Neuronal stem cell (in vitro differentiated cells): ENCODE measurements around the gene RASD2.
A peak's percentile ranks its signal among the peaks of the same experiment; 100 is the strongest.

Experiments used
- DNase-seq: peaks from one replicate; pipeline ENCODE4 v3.0.0-alpha.2; 2013; ENCODE audit warnings: low spot score
- H2AFZ ChIP-seq: one replicate; pipeline ENCODE4 v1.6.1; 2013; ENCODE audit warnings: mild to moderate bottlenecking, low read length, inconsistent platforms
- H2AK5ac ChIP-seq: 2 replicates; pipeline ENCODE4 v1.6.1; 2013; ENCODE audit warnings: low read depth, mild to moderate bottlenecking, inconsistent platforms, low read length, moderate library complexity, mixed read lengths
- H2BK120ac ChIP-seq: 2 replicates; pipeline ENCODE4 v1.6.1; 2013; ENCODE audit warnings: low read depth, mild to moderate bottlenecking, inconsistent platforms, low read length, moderate library complexity, mixed read lengths
- H2BK12ac ChIP-seq: one replicate; pipeline ENCODE4 v1.6.1; 2013; ENCODE audit warnings: low read length, inconsistent platforms
- H2BK15ac ChIP-seq: 2 replicates; pipeline ENCODE4 v1.6.1; 2013; ENCODE audit warnings: mild to moderate bottlenecking, low read length, inconsistent platforms, mixed read lengths
- H2BK5ac ChIP-seq: one replicate; pipeline ENCODE4 v1.6.1; 2013; ENCODE audit warnings: inconsistent platforms, mild to moderate bottlenecking, low read length, moderate library complexity
- H3K14ac ChIP-seq: one replicate; pipeline ENCODE4 v1.6.1; 2013; ENCODE audit warnings: low read length, inconsistent platforms
- H3K18ac ChIP-seq: 2 replicates; pipeline ENCODE4 v1.6.1; 2013; ENCODE audit warnings: low read length, inconsistent platforms
- H3K23ac ChIP-seq: 2 replicates; pipeline ENCODE4 v1.6.1; 2013; ENCODE audit warnings: low read depth, mild to moderate bottlenecking, mixed read lengths, low read length, inconsistent platforms; ENCODE audit not compliant: poor library complexity
- H3K27ac ChIP-seq: replicated peaks from 3 replicates; pipeline ENCODE4 v1.5.1; 2013; ENCODE audit warnings: low read length, inconsistent platforms
- H3K27me3 ChIP-seq, 3 experiments: 2 replicates each; pipeline ENCODE4 v1.6.1; 2013; ENCODE audit warnings: low read length in 3 of 3, mild to moderate bottlenecking in 2 of 3, inconsistent platforms in 1 of 3, low read depth in 1 of 3, mixed read lengths in 1 of 3, moderate library complexity in 1 of 3; ENCODE audit not compliant: control insufficient read depth in 3 of 3, insufficient read depth in 3 of 3
- H3K36me3 ChIP-seq, 2 donors: replicated peaks in 1 of 2; 2 replicates each; pipeline ENCODE4 v1.6.1; 2013; ENCODE audit warnings: low read length in 2 of 2; ENCODE audit not compliant: control insufficient read depth in 2 of 2, insufficient read depth in 2 of 2
- H3K4ac ChIP-seq: 2 replicates; pipeline ENCODE4 v1.6.1; 2013; ENCODE audit warnings: inconsistent platforms, mild to moderate bottlenecking, low read length, moderate library complexity
- H3K4me1 ChIP-seq, 2 donors: 1 replicate in 1 of 2; 2 replicates in 1 of 2; pipeline ENCODE4 v1.6.1; 2013; ENCODE audit warnings: low read length in 2 of 2, low read depth in 1 of 2; ENCODE audit not compliant: control insufficient read depth in 2 of 2, insufficient read depth in 1 of 2
- H3K4me2 ChIP-seq: one replicate; pipeline ENCODE4 v1.6.1; 2013; ENCODE audit warnings: mild to moderate bottlenecking, low read length, inconsistent platforms; ENCODE audit not compliant: insufficient read depth, poor library complexity, severe bottlenecking
- H3K4me3 ChIP-seq, 2 donors: 2 replicates each; pipeline ENCODE4 v1.5.1; 2013; ENCODE audit warnings: low read length in 2 of 2, mild to moderate bottlenecking in 2 of 2, inconsistent platforms in 1 of 2, moderate library complexity in 1 of 2
- H3K79me1 ChIP-seq: one replicate; pipeline ENCODE4 v1.6.1; 2013; ENCODE audit warnings: low read depth, mild to moderate bottlenecking, inconsistent platforms, low read length, moderate library complexity
- H3K9ac ChIP-seq: one replicate; pipeline ENCODE4 v1.6.1; 2013; ENCODE audit warnings: mild to moderate bottlenecking, low read depth, low read length, inconsistent platforms; ENCODE audit not compliant: poor library complexity
- H3K9me3 ChIP-seq, 2 donors: replicated peaks in 1 of 2; 2 replicates each; pipeline versions ENCODE3 to v1.6.1; 2013; ENCODE audit warnings: low read length in 2 of 2, mild to moderate bottlenecking in 2 of 2, inconsistent platforms in 1 of 2, low read depth in 1 of 2, mixed read lengths in 1 of 2, moderate library complexity in 1 of 2; ENCODE audit not compliant: control insufficient read depth in 2 of 2, insufficient read depth in 1 of 2
- H4K8ac ChIP-seq: one replicate; pipeline ENCODE4 v1.6.1; 2013; ENCODE audit warnings: low read depth, mild to moderate bottlenecking, inconsistent platforms, low read length, moderate library complexity
- H4K91ac ChIP-seq: one replicate; pipeline ENCODE4 v1.6.1; 2013; ENCODE audit warnings: low read length, low read depth, mild to moderate bottlenecking, inconsistent platforms; ENCODE audit not compliant: poor library complexity
- WGBS, 2 donors: extraction: QIAGEN DNeasy Blood & Tissue Kit; methylation state at CpG; one replicate each; pipeline ENCODE4 v1.1.7; 2013; ENCODE audit warnings: missing lambda C conversion rate in 2 of 2, mixed read lengths in 1 of 2; ENCODE audit not compliant: insufficient read length in 2 of 2, insufficient replicate concordance in 1 of 2; ENCODE audit errors: extremely low coverage in 2 of 2; 5-methylcytosine and 5-hydroxymethylcytosine counted together

Gene RASD2

GRCh38 chr22:35534091-35534490 is 6.5 kb upstream of the RASD2 start:
- no peak overlapping the region for H3K9ac ChIP-seq
- no peak overlapping the region for H4K8ac ChIP-seq
- H3K4me2 ChIP-seq, result no peak overlapping the region
- no peak overlapping the region for H3K14ac ChIP-seq
- H3K23ac ChIP-seq, result no peak overlapping the region
- no peak overlapping the region for H3K27ac ChIP-seq
- H3K27me3 ChIP-seq, result peaks cover under 1 to 21% (median 3%) of the 10 kb centered on the region in 3 experiments
- H3K18ac ChIP-seq, result no peak overlapping the region
- no peak overlapping the region for H3K4me3 ChIP-seq
- no peaks in the 10 kb centered on the region for H3K79me1 ChIP-seq
- H2AFZ ChIP-seq, result no peak overlapping the region
- no peak overlapping the region for H3K4ac ChIP-seq
- no peak for DNase-seq
- H3K9me3 ChIP-seq, result peaks cover 0 to 1% of the 10 kb centered on the region in 2 donors
- no peak overlapping the region for H2BK15ac ChIP-seq
- no peak overlapping the region for H4K91ac ChIP-seq
- no peaks in the 10 kb centered on the region for H3K4me1 ChIP-seq
- no peak overlapping the region for H2BK12ac ChIP-seq
- H2BK5ac ChIP-seq, result no peak overlapping the region
- H3K36me3 ChIP-seq, result no peaks in the 10 kb centered on the region
- H2AK5ac ChIP-seq, result no peak overlapping the region
- WGBS, 2 donors, result no CpG with 5 or more reads among the region's 3 CpGs
- no peak overlapping the region for H2BK120ac ChIP-seq

- H2BK12ac ChIP-seq, result no peak overlapping the region
- no peak overlapping the region for H2AK5ac ChIP-seq
- H4K8ac ChIP-seq, result no peak overlapping the region
- peaks cover 4 to 6% of the 10 kb centered on the region in 2 donors for H3K4me1 ChIP-seq
- H2BK120ac ChIP-seq, result no peak overlapping the region
- H3K27me3 ChIP-seq, result peaks cover 3 to 50% (median 30%) of the 10 kb centered on the region in 3 experiments
- no peak overlapping the region for H3K4me2 ChIP-seq
- H3K4me3 ChIP-seq, result no peak overlapping the region
- no peak overlapping the region for H2AFZ ChIP-seq
- H3K18ac ChIP-seq, result no peak overlapping the region
- H3K9ac ChIP-seq, result no peak overlapping the region
- H2BK15ac ChIP-seq, result no peak overlapping the region
- no peak overlapping the region for H2BK5ac ChIP-seq
- H3K27ac ChIP-seq, result no peak overlapping the region
- H3K36me3 ChIP-seq, result no peaks in the 10 kb centered on the region
- H3K4ac ChIP-seq, result no peak overlapping the region
- no peak overlapping the region for H3K14ac ChIP-seq
- H3K79me1 ChIP-seq, result no peaks in the 10 kb centered on the region
- no peak overlapping the region for H3K23ac ChIP-seq
- no peak for DNase-seq
- H3K9me3 ChIP-seq, result peaks cover 0 to 1% of the 10 kb centered on the region in 2 donors
- H4K91ac ChIP-seq, result no peak overlapping the region
- WGBS, 2 donors, result no CpG with 5 or more reads among the region's 7 CpGs
Measured at GRCh38 chr22:35537232-35537631, 3.4 kb upstream of the RASD2 start.

- peaks cover 4 to 9% of the 10 kb centered on the region in 2 donors for H3K4me1 ChIP-seq
- no peak overlapping the region for H3K14ac ChIP-seq
- H2BK12ac ChIP-seq, result no peak overlapping the region
- no peak for DNase-seq
- H3K9ac ChIP-seq, result no peak overlapping the region
- no peak overlapping the region for H4K8ac ChIP-seq
- no peak overlapping the region for H3K27ac ChIP-seq
- no peaks in the 10 kb centered on the region for H3K79me1 ChIP-seq
- no peak overlapping the region for H3K23ac ChIP-seq
- H3K27me3 ChIP-seq, result peaks cover 3 to 66% (median 42%) of the 10 kb centered on the region in 3 experiments
- no peak overlapping the region for H3K4ac ChIP-seq
- no peak overlapping the region for H2BK5ac ChIP-seq
- H3K4me3 ChIP-seq, result no peak overlapping the region
- H3K36me3 ChIP-seq, result no peaks in the 10 kb centered on the region
- no peaks in the 10 kb centered on the region for H3K9me3 ChIP-seq
- H2AFZ ChIP-seq, result no peak overlapping the region
- no peak overlapping the region for H2AK5ac ChIP-seq
- peak overlapping the region; percentile 49 for H3K18ac ChIP-seq
- H2BK15ac ChIP-seq, result no peak overlapping the region
- no peak overlapping the region for H2BK120ac ChIP-seq
- H4K91ac ChIP-seq, result no peak overlapping the region
- no peak overlapping the region for H3K4me2 ChIP-seq
- no CpG with 5 or more reads among the region's 5 CpGs for WGBS, 2 donors
Measured at GRCh38 chr22:35538801-35539321, 1.8 kb upstream of the RASD2 start.

GRCh38 chr22:35539487-35539886 is 1.1 kb upstream of the RASD2 start:
- Histone ChIP-seq H4K8ac (no peak overlapping the region), H3K9me3 (no peaks in the 10 kb centered on the region), H2BK5ac (no peak overlapping the region), H3K14ac (no peak overlapping the region), H3K9ac (no peak overlapping the region), H3K23ac (no peak overlapping the region), H3K27ac (no peak overlapping the region), H2AFZ (peak overlapping the region; percentile 94), H3K4me3 (peak overlapping the region in 1 of 2 donors; percentile 49), H3K4me1 (peaks cover 4 to 9% of the 10 kb centered on the region in 2 donors), H2BK12ac (no peak overlapping the region), H3K79me1 (no peaks in the 10 kb centered on the region), H3K18ac (peak overlapping the region; percentile 69), H4K91ac (no peak overlapping the region), H2BK120ac (no peak overlapping the region), H2BK15ac (peak overlapping the region; percentile 20), H3K27me3 (peaks cover 3 to 67% (median 42%) of the 10 kb centered on the region in 3 experiments), H3K36me3 (no peaks in the 10 kb centered on the region), H2AK5ac (no peak overlapping the region), H3K4ac (no peak overlapping the region), H3K4me2 (peak overlapping the region; percentile 95)
- DNase-seq, result no peak
- 89% methylated on average over 1 of the region's 3 CpGs; no CpG with 5 or more reads in 1 of the 2 donors for WGBS, 2 donors
